Inflammatory macrophage (primary cell): ENCODE results near the gene CERK.
A peak's percentile ranks its signal among the peaks of the same experiment; 100 is the strongest.

Experiments
- DNase-seq, 2 donors: peaks; one replicate each; pipeline ENCODE4 v3.0.0-alpha.2; 2020 to 2022

CERK gene

GRCh38 chr22:46697811-46698515 is 40.1 kb downstream of the CERK start:
- DNase-seq, result no peak

- no peak for DNase-seq
Observed at GRCh38 chr22:46696614-46697013, 41.4 kb downstream of the CERK start.

- no peak for DNase-seq
Observed at GRCh38 chr22:46696229-46696518, 41.9 kb downstream of the CERK start.

GRCh38 chr22:46695346-46696228 is 42.5 kb downstream of the CERK start:
- DNase-seq, result no peak

- no peak for DNase-seq
Observed at GRCh38 chr22:46694416-46695170, 43.5 kb downstream of the CERK start.

- DNase-seq, result no peak
Observed at GRCh38 chr22:46693634-46694415, 44.2 kb downstream of the CERK start.

- DNase-seq, result no peak
Observed at GRCh38 chr22:46691571-46691970, 46.5 kb downstream of the CERK start.

- DNase-seq, result no peak
Observed at GRCh38 chr22:46690146-46690545, 47.9 kb downstream of the CERK start.

- no peak for DNase-seq
Observed at GRCh38 chr22:46688949-46689348, 49.1 kb downstream of the CERK start.

GRCh38 chr22:46687460-46687859 is 50.6 kb downstream of the CERK start:
- no peak for DNase-seq

GRCh38 chr22:46687048-46687444 is 51.0 kb downstream of the CERK start:
- DNase-seq, result no peak

GRCh38 chr22:46686221-46687047 is 51.6 kb downstream of the CERK start:
- peak; percentile 40 to 47 for DNase-seq

GRCh38 chr22:46684706-46685105 is 53.3 kb downstream of the CERK start:
- DNase-seq, result no peak

- DNase-seq, result no peak
Observed at GRCh38 chr22:46682011-46682731, 55.9 kb downstream of the CERK start.

GRCh38 chr22:46681010-46681409 is 57.0 kb downstream of the CERK start:
- DNase-seq, result peak; percentile 5 to 34

- DNase-seq, result no peak
Observed at GRCh38 chr22:46679706-46680269, 58.3 kb downstream of the CERK start.

GRCh38 chr22:46678785-46679700 is 59.0 kb downstream of the CERK start:
- no peak for DNase-seq

GRCh38 chr22:46678003-46678657 is 59.9 kb downstream of the CERK start:
- DNase-seq, result no peak
